ENCODE measurements around the gene PRKAR1B.

GRCh38 chr7:646951-647350, 80.1 kb downstream of the PRKAR1B start:
- TF ChIP-seq YY1 (IDR thresholded peaks at IDR 0.05; ENCODE audit: insufficient read depth, insufficient read length) (no peak), SUZ12 (IDR thresholded peaks at IDR 0.05; ENCODE audit: extremely low read depth, insufficient read depth, insufficient read length) (no peak), ZNF274 (IDR thresholded peaks at IDR 0.05; ENCODE audit: low read depth, low read length) (no peak)

Measured in NT2/D1 (cell line).